CD4-positive, alpha-beta memory T cell (primary cell): Measurements from ENCODE around the gene LIMS2. TPM values are rescaled to one million over a fixed set of nuclear protein-coding genes. Genes with fewer than 3 reads are reported as not detected.

ENCODE experiments used
- CTCF ChIA-PET: fragments of 350-600 bp; sonication (Branson Sonifier 250); formaldehyde crosslinking; loops from one replicate; lab custom pipeline; 2021; ENCODE audit warnings: inconsistent platforms; ENCODE audit not compliant: partially characterized antibody; lab: Charles Lee
- POLR2A ChIA-PET: fragments of 350-600 bp; sonication (Branson Sonifier 250); formaldehyde crosslinking; loops from one replicate; lab custom pipeline; 2021; ENCODE audit not compliant: partially characterized antibody; lab: Charles Lee
- DNase-seq, 5 donors: peaks; one replicate each; pipeline versions ENCODE4 v3.0.0 to v3.0.0-alpha.2; 2020 to 2022; ENCODE audit warnings: mixed read lengths in 1 of 5
- H3K27ac ChIP-seq: one replicate; pipeline ENCODE4 v1.7.0; 2013; ENCODE audit warnings: low read depth, low read length
- H3K27me3 ChIP-seq: 2 replicates; pipeline ENCODE4 v1.7.0; 2013; ENCODE audit warnings: mild to moderate bottlenecking, low read length, moderate library complexity; ENCODE audit not compliant: insufficient read depth
- H3K36me3 ChIP-seq: 2 replicates; pipeline ENCODE4 v1.7.0; 2013; ENCODE audit warnings: mild to moderate bottlenecking, low read length, moderate library complexity; ENCODE audit not compliant: insufficient read depth
- H3K4me1 ChIP-seq: 2 replicates; pipeline ENCODE4 v1.7.0; 2013; ENCODE audit warnings: mild to moderate bottlenecking, low read length, moderate library complexity; ENCODE audit not compliant: insufficient read depth
- H3K4me3 ChIP-seq, 2 donors: one replicate each; pipeline ENCODE4 v1.7.0; 2013; ENCODE audit warnings: low read length in 2 of 2, mild to moderate bottlenecking in 1 of 2
- H3K9me3 ChIP-seq, 2 donors: one replicate each; pipeline ENCODE4 v1.7.0; 2013; ENCODE audit warnings: low read length in 2 of 2, control low read depth in 1 of 2; ENCODE audit not compliant: control insufficient read depth in 1 of 2
- H3K27ac Mint-ChIP-seq, 7 donors: one replicate each; pipeline ENCODE4 v1.8.0; 2020 to 2021; ENCODE audit warnings: mixed read lengths in 7 of 7, mild to moderate bottlenecking in 6 of 7, inconsistent platforms in 3 of 7, moderate library complexity in 3 of 7
- H3K27me3 Mint-ChIP-seq, 2 donors: one replicate each; pipeline ENCODE4 v1.8.0; 2020 to 2021; ENCODE audit warnings: mixed read lengths in 2 of 2
- H3K36me3 Mint-ChIP-seq, 2 donors: one replicate each; pipeline ENCODE4 v1.8.0; 2020 to 2021; ENCODE audit warnings: mixed read lengths in 2 of 2, inconsistent platforms in 1 of 2, mild to moderate bottlenecking in 1 of 2
- H3K4me1 Mint-ChIP-seq, 4 donors: one replicate each; pipeline ENCODE4 v1.8.0; 2020 to 2021; ENCODE audit warnings: mixed read lengths in 4 of 4, mild to moderate bottlenecking in 1 of 4
- H3K4me3 Mint-ChIP-seq, 8 donors: one replicate each; pipeline ENCODE4 v1.8.0; 2020 to 2021; ENCODE audit warnings: mixed read lengths in 8 of 8, mild to moderate bottlenecking in 7 of 8, moderate library complexity in 6 of 8, inconsistent platforms in 3 of 8
- H3K9me3 Mint-ChIP-seq, 8 donors: one replicate each; pipeline ENCODE4 v1.8.0; 2020 to 2021; ENCODE audit warnings: mixed read lengths in 8 of 8, mild to moderate bottlenecking in 5 of 8, inconsistent platforms in 3 of 8, moderate library complexity in 1 of 8
- intact Hi-C: fragments of 100-400 bp; cut with micrococcal nuclease; formaldehyde crosslinking; loops from one replicate; pipeline ENCODE4 v1.15.1; 2023
- polyA plus RNA-seq, 2 donors: library from polyadenylated mRNA; unstranded; fragments of 300-500 nt; fragmentation: Illumina TruSeq; gene quantifications; one replicate each; pipeline ENCODE4 v1.2.3, GENCODE V29; 2021
- total RNA-seq, 2 experiments: library from RNA; stranded (reverse); gene quantifications; one replicate each; pipeline ENCODE4 v1.2.3, GENCODE V29; 2021

The LIMS2 gene
- total and polyA plus RNA-seq, 4 experiments from 2014 or later, result 6.0 to 15.9 (median 9.0) TPM

DNA sequence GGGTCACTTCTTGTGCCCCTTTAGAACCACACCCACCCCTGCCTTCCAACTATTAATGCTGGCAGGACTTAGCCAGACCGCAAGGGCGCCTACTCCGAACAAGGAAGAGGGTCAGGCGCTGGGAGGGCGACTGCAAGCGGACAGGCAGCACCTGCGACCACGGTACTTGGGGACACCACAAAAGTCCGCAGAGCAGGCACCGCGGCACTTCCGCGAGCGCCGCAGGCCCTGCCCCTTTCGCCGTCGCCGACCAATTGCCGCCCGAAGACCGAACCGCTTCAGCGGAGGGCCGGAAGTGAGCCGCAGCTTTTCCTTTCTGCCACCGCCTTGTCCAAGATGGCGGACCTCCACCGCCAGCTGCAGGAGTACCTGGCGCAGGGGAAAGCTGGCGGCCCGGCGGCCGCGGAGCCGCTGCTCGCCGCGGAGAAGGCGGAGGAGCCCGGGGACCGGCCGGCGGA, 25.9 kb upstream of the LIMS2 start, which contains the start of gene SFT2D3:
SFT2D3 (plus strand) TSS at position 305 of the 458 bp plus-strand sequence; CDS start at position 337, 32 bp downstream.
- Mint-ChIP-seq H3K9me3 (peaks cover 0 to 4% (median 0%) of the 10 kb centered on the region in 8 donors), H3K4me1 (peaks cover 25 to 53% (median 34%) of the 10 kb centered on the region in 4 donors), H3K27ac (peak within 1 kb of the TSS; percentile 97 to 99 (median 98)), H3K27me3 (no peaks in the 10 kb centered on the region), H3K4me3 (peak within 1 kb of the TSS; percentile 91 to 95 (median 92)), H3K36me3 (peaks cover 7 to 27% of the 10 kb centered on the region in 2 donors)
- Histone ChIP-seq H3K9me3 (no peaks in the 10 kb centered on the region), H3K27ac (peak within 1 kb of the TSS; percentile 90), H3K36me3 (peaks cover 5% of the 10 kb centered on the region), H3K4me1 (peaks cover 42% of the 10 kb centered on the region), H3K4me3 (peak within 1 kb of the TSS; percentile 74 to 93), H3K27me3 (no peaks in the 10 kb centered on the region)
- peak; percentile 89 to 92 (median 91) for DNase-seq
- POLR2A ChIA-PET, result interaction anchor here (0.6 to 2.5 kb wide), 22 partner anchors 9 to 445 kb away, joined by 3 to 28 read pairs (median 7); partner anchors contain the start of genes AMMECR1L, IWS1, POLR2D and UGGT1
- CTCF ChIA-PET, result no interaction called here
- intact Hi-C loops, result loop anchor here (1.0 to 5.0 kb wide), 7 partner anchors 52 to 390 kb away; partner anchors contain the start of genes IWS1, SAP130 and UGGT1

DNA sequence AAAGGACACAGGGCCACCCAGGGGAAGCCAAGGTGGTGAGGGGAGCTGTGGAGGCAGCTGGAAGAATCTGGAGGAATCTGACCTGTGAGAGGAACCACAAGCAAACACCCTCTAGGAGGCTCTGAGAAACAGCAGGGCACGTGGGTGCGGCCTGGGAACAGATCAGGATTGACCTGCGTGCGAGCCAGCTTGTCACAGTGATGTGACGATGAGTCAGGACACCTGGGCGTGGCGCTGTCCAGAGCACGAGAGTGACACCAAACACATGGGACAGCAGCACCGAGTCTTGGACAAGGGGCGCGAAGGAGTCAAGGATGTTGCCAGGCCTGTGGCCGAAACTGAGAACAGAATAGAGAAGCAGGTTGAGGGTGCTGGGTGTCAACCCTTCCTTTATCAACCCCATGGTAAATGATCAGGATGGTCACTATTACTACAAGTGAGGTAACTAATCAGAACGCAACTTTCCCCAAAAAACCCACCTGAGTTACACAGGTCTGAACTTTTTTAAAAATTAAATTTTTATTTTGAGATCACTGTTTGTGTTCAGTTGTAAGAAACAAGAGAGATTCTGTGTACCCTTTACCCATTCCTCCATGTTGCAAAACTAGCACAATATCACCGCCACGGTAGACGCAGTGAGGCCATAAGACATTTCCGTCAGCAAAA, 25.3 kb upstream of the LIMS2 start:
- Histone ChIP-seq H3K9me3 (no peaks in the 10 kb centered on the region), H3K36me3 (no peaks in the 10 kb centered on the region), H3K27me3 (no peaks in the 10 kb centered on the region), H3K27ac (peak overlapping the region; percentile 90), H3K4me1 (peaks cover 42% of the 10 kb centered on the region), H3K4me3 (peak overlapping the region; percentile 74 to 93)
- H3K4me3 Mint-ChIP-seq, result peak overlapping the region; percentile 91 to 95 (median 92)
- intact Hi-C loops, result loop anchor here (1.0 to 5.0 kb wide), 7 partner anchors 51 to 390 kb away; partner anchors contain the start of genes IWS1, SAP130 and UGGT1
- peaks cover 7 to 24% of the 10 kb centered on the region in 2 donors for H3K36me3 Mint-ChIP-seq
- H3K9me3 Mint-ChIP-seq, result peaks cover 0 to 4% (median 0%) of the 10 kb centered on the region in 8 donors
- POLR2A ChIA-PET, result interaction anchor here (0.6 to 2.5 kb wide), 18 partner anchors 10 to 444 kb away, joined by 3 to 28 read pairs (median 8); partner anchors contain the start of genes AMMECR1L, IWS1, POLR2D and UGGT1
- DNase-seq, result no peak
- H3K4me1 Mint-ChIP-seq, result peaks cover 25 to 53% (median 34%) of the 10 kb centered on the region in 4 donors
- peak overlapping the region; percentile 97 to 99 (median 98) for H3K27ac Mint-ChIP-seq
- no peaks in the 10 kb centered on the region for H3K27me3 Mint-ChIP-seq
- CTCF ChIA-PET, result no interaction called here

DNA sequence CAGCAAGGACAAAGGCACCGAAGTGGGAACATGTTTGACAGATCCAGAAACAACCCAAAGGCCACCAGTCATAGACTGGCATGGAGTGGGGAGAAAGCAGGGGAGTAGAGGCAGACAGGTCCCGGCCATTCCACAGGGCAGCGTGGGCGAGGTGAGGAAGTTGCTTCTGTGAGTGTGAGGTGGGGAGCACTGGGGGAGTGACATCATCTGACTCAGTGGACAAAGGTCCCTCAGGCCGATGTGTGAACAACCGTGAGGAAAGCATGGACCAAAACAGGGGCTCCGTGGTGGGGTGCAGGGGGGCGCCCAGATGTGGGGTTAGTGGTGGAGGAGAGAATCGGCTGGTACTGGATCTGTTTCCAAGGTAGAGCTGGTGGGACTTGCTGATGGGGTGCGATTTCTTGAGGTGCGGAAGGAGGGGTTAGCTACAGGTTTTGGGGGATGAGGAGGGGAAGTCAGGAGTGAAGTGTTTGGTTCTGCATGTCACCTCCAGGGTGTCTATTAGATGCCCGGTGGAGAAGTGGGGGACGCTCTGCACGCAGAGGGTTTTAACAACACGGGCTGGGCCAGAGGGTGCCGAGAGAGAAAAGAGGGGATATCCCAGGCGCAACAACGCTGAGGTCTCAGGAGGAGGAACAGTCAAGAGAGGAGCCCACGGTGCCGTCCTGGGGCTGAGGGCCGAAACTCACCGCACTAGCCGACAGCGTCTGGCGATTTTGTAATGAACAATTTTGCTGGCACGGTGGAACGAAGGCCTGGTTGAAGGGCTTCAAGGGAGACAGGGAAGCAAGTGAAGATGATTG, 23.4 kb upstream of the LIMS2 start:
- no peaks in the 10 kb centered on the region for H3K9me3 ChIP-seq
- DNase-seq, result no peak
- H3K4me1 Mint-ChIP-seq, result peaks cover 11 to 35% (median 19%) of the 10 kb centered on the region in 4 donors
- H3K4me3 Mint-ChIP-seq, result peak overlapping the region in 1 of 8 donors; percentile 21
- no peak overlapping the region for H3K27ac ChIP-seq
- CTCF ChIA-PET, result no interaction called here
- peaks cover 25% of the 10 kb centered on the region for H3K4me1 ChIP-seq
- H3K36me3 Mint-ChIP-seq, result peaks cover 0 to 13% of the 10 kb centered on the region in 2 donors
- peak overlapping the region in 4 of 7 donors; percentile 55 to 77 (median 59) for H3K27ac Mint-ChIP-seq
- peaks cover 0 to 4% (median 0%) of the 10 kb centered on the region in 8 donors for H3K9me3 Mint-ChIP-seq
- H3K36me3 ChIP-seq, result no peaks in the 10 kb centered on the region
- intact Hi-C loops, result no loop called here
- no peak overlapping the region for H3K4me3 ChIP-seq
- POLR2A ChIA-PET, result no interaction called here
- H3K27me3 ChIP-seq, result no peaks in the 10 kb centered on the region
- H3K27me3 Mint-ChIP-seq, result no peaks in the 10 kb centered on the region

- Histone ChIP-seq H3K4me3 (no peak overlapping the region), H3K27ac (no peak overlapping the region), H3K9me3 (no peaks in the 10 kb centered on the region), H3K36me3 (no peaks in the 10 kb centered on the region), H3K27me3 (no peaks in the 10 kb centered on the region), H3K4me1 (peaks cover 14% of the 10 kb centered on the region)
- Mint-ChIP-seq H3K36me3 (peaks cover 0 to 13% of the 10 kb centered on the region in 2 donors), H3K4me1 (peaks cover 8 to 25% (median 13%) of the 10 kb centered on the region in 4 donors), H3K27ac (peak overlapping the region in 1 of 7 donors; percentile 57), H3K4me3 (peak overlapping the region in 1 of 8 donors; percentile 29), H3K9me3 (peaks cover 0 to 4% (median 0%) of the 10 kb centered on the region in 8 donors), H3K27me3 (no peaks in the 10 kb centered on the region)
- no peak for DNase-seq
- intact Hi-C loops, result no loop called here
- CTCF ChIA-PET, result no interaction called here
- POLR2A ChIA-PET, result no interaction called here
These were observed 22.3 kb upstream of the LIMS2 start for GRCh38 chr2:127697482-127698180.

- Mint-ChIP-seq H3K4me3 (no peak overlapping the region), H3K27ac (no peak overlapping the region), H3K36me3 (peaks cover 6 to 7% of the 10 kb centered on the region in 2 donors), H3K27me3 (no peaks in the 10 kb centered on the region), H3K4me1 (peaks cover 2 to 13% (median 6%) of the 10 kb centered on the region in 4 donors), H3K9me3 (peaks cover 2 to 19% (median 12%) of the 10 kb centered on the region in 8 donors)
- POLR2A ChIA-PET, result no interaction called here
- Histone ChIP-seq H3K9me3 (no peaks in the 10 kb centered on the region), H3K27me3 (no peaks in the 10 kb centered on the region), H3K4me3 (no peak overlapping the region), H3K4me1 (peaks cover 7% of the 10 kb centered on the region), H3K36me3 (no peaks in the 10 kb centered on the region), H3K27ac (no peak overlapping the region)
- intact Hi-C loops, result no loop called here
- DNase-seq, result peak in 4 of 5 donors; percentile 42 to 52 (median 46)
- CTCF ChIA-PET, result no interaction called here
These were observed 20.5 kb upstream of the LIMS2 start for GRCh38 chr2:127695491-127696472.

- no peaks in the 10 kb centered on the region for H3K27me3 Mint-ChIP-seq
- Histone ChIP-seq H3K36me3 (no peaks in the 10 kb centered on the region), H3K27ac (no peak overlapping the region), H3K9me3 (no peaks in the 10 kb centered on the region), H3K4me3 (no peak overlapping the region), H3K4me1 (no peaks in the 10 kb centered on the region), H3K27me3 (no peaks in the 10 kb centered on the region)
- peaks cover 6 to 9% of the 10 kb centered on the region in 2 donors for H3K36me3 Mint-ChIP-seq
- ChIA-PET CTCF (no interaction called here), POLR2A (no interaction called here)
- no peak for DNase-seq
- H3K4me3 Mint-ChIP-seq, result no peak overlapping the region
- H3K9me3 Mint-ChIP-seq, result peaks cover 2 to 24% (median 13%) of the 10 kb centered on the region in 8 donors
- intact Hi-C loops, result no loop called here
- H3K27ac Mint-ChIP-seq, result no peak overlapping the region
- peaks cover 0 to 5% (median under 1%) of the 10 kb centered on the region in 4 donors for H3K4me1 Mint-ChIP-seq
These were observed 19.7 kb upstream of the LIMS2 start for GRCh38 chr2:127694986-127695385.
